Stimulated activated CD4-positive, alpha-beta T cell treated with anti-CD3 and anti-CD28 coated beads, TNF-alpha, amount 100 ng/mL, for 48 hours (primary cell): ENCODE results near the gene ADAMTSL5.
"Not testable (repeated sequence)": the region's sequence is repeated elsewhere in the genome, so short reads cannot be mapped to it uniquely, and the experiment has no call there.

ENCODE experiments used
- DNase-seq, 3 donors: peaks; one replicate each; pipeline ENCODE4 v3.0.0-alpha.2; 2020; ENCODE audit warnings: low read depth in 3 of 3

The ADAMTSL5 gene

GRCh38 chr19:1512671-1513498, at the start of gene ADAMTSL5:
ADAMTSL5 (minus strand) TSS chr19:1513019; CDS start chr19:1510943, 2,076 bp downstream.
- peak; percentile 52 to 77 (median 54) for DNase-seq

- DNase-seq, result no peak
Observed at GRCh38 chr19:1561236-1561842, 48.5 kb upstream of the ADAMTSL5 start.

- no peak for DNase-seq
Observed at GRCh38 chr19:1560286-1560882, 47.6 kb upstream of the ADAMTSL5 start.

- no peak for DNase-seq
Observed at GRCh38 chr19:1558552-1558951, 45.7 kb upstream of the ADAMTSL5 start.

- no peak for DNase-seq
Observed at GRCh38 chr19:1556390-1557070, 43.7 kb upstream of the ADAMTSL5 start.

GRCh38 chr19:1555487-1556389, 42.9 kb upstream of the ADAMTSL5 start:
- DNase-seq, result no peak

GRCh38 chr19:1554968-1555367, 42.1 kb upstream of the ADAMTSL5 start:
- DNase-seq, result no peak

- no peak for DNase-seq
Observed at GRCh38 chr19:1553415-1553814, 40.6 kb upstream of the ADAMTSL5 start.

- DNase-seq, result no peak
Observed at GRCh38 chr19:1551068-1552040, 38.5 kb upstream of the ADAMTSL5 start.

GRCh38 chr19:1549332-1549945, 36.6 kb upstream of the ADAMTSL5 start:
- no peak for DNase-seq

- DNase-seq, result no peak
Observed at GRCh38 chr19:1540365-1540925, 27.6 kb upstream of the ADAMTSL5 start.

- DNase-seq, result not testable (repeated sequence)
Observed at GRCh38 chr19:1539749-1540148, 26.9 kb upstream of the ADAMTSL5 start.

GRCh38 chr19:1538978-1539377, 26.2 kb upstream of the ADAMTSL5 start:
- no peak for DNase-seq

- not testable (repeated sequence) for DNase-seq
Observed at GRCh38 chr19:1535699-1536098, 22.9 kb upstream of the ADAMTSL5 start.

- no peak for DNase-seq
Observed at GRCh38 chr19:1534972-1535371, 22.2 kb upstream of the ADAMTSL5 start.

GRCh38 chr19:1533510-1534150, 20.8 kb upstream of the ADAMTSL5 start:
- DNase-seq, result no peak

GRCh38 chr19:1532003-1532402, 19.2 kb upstream of the ADAMTSL5 start:
- no peak for DNase-seq

- DNase-seq, result no peak
Observed at GRCh38 chr19:1531587-1531986, 18.8 kb upstream of the ADAMTSL5 start.

- DNase-seq, result not testable (repeated sequence)
Observed at GRCh38 chr19:1530856-1531255, 18.0 kb upstream of the ADAMTSL5 start.
